HCT116 (cell line): ENCODE results near the gene MXRA8.

Experiments
- CBX3 ChIP-seq: IDR thresholded peaks from 2 replicates; pipeline ENCODE4 v1.6.1; 2012; ENCODE audit warnings: low read depth
- CTCF ChIP-seq, 3 experiments: fragments of 200-600 bp in 1 of 3; sonication (generic) in 1 of 3; IDR thresholded peaks in 2 of 3; conservative IDR thresholded peaks in 1 of 3; 2 replicates each; pipeline ENCODE4 v1.5.1; 2012 to 2017; ENCODE audit warnings: low read depth in 2 of 3, low read length in 2 of 3, antibody characterized with exemption in 1 of 3, borderline replicate concordance in 1 of 3, control low read depth in 1 of 3, mild to moderate bottlenecking in 1 of 3, mixed read lengths in 1 of 3, mixed run types in 1 of 3, moderate library complexity in 1 of 3; ENCODE audit not compliant: insufficient read depth in 1 of 3
- EGR1 ChIP-seq: IDR thresholded peaks from 2 replicates; pipeline ENCODE4 v1.6.1; 2012; ENCODE audit warnings: low read depth
- EZH2 ChIP-seq: fragments of 200-600 bp; sonication (generic); IDR thresholded peaks from 2 replicates; pipeline ENCODE4 v1.6.1; 2017; ENCODE audit warnings: antibody characterized with exemption, mixed run types
- EZH2phosphoT487 ChIP-seq: fragments of 200-600 bp; IDR thresholded peaks from 2 replicates; pipeline ENCODE4 v1.6.1; 2018; ENCODE audit warnings: antibody characterized with exemption, borderline replicate concordance
- MAX ChIP-seq: IDR thresholded peaks from 2 replicates; pipeline ENCODE4 v1.6.1; 2012
- POLR2A ChIP-seq: IDR thresholded peaks from 2 replicates; pipeline ENCODE4 v1.7.0; 2011; ENCODE audit warnings: borderline replicate concordance; ENCODE audit not compliant: insufficient read depth, insufficient read length; ENCODE audit errors: extremely low read depth
- POLR2AphosphoS5 ChIP-seq: IDR thresholded peaks from 2 replicates; pipeline ENCODE4 v1.6.1; 2011; ENCODE audit warnings: mild to moderate bottlenecking, low read depth, low read length, moderate library complexity
- SRF ChIP-seq: IDR thresholded peaks from 2 replicates; pipeline ENCODE4 v1.6.1; 2012; ENCODE audit warnings: low read depth
- YY1 ChIP-seq: IDR thresholded peaks from 2 replicates; pipeline ENCODE4 v1.6.1; 2011; ENCODE audit warnings: low read length, low read depth, moderate library complexity, mild to moderate bottlenecking; ENCODE audit not compliant: insufficient replicate concordance; ENCODE audit errors: extremely low read depth
- ZBTB33 ChIP-seq: IDR thresholded peaks from 2 replicates; pipeline ENCODE4 v1.6.1; 2011; ENCODE audit warnings: mild to moderate bottlenecking, low read length, moderate library complexity; ENCODE audit not compliant: insufficient replicate concordance; ENCODE audit errors: extremely low read depth
- ZNF274 ChIP-seq: fragments of 200-500 bp; sonication (Bioruptor generic); IDR thresholded peaks from 2 replicates; pipeline ENCODE4 v1.6.1; 2014; ENCODE audit warnings: mild to moderate bottlenecking, low read depth, low read length, inconsistent platforms

GRCh38 chr1:1367315-1367714 lies 9.0 kb upstream of the MXRA8 start:
- TF ChIP-seq POLR2A: no peak
- TF ChIP-seq POLR2AphosphoS5: no peak
- no peak for TF ChIP-seq CBX3
- TF ChIP-seq CTCF (IDR thresholded peaks at IDR 0.05 in 2 of 3, conservative IDR thresholded peaks at IDR 0.05 in 1 of 3; ENCODE audit: borderline replicate concordance in 1 of 3, insufficient read depth in 1 of 3, low read depth in 2 of 3, low read length in 2 of 3): no peak
- no peak for TF ChIP-seq EGR1
- no peak for TF ChIP-seq MAX
- TF ChIP-seq ZNF274: no peak
- TF ChIP-seq EZH2: no peak
- TF ChIP-seq YY1: no peak
- TF ChIP-seq EZH2phosphoT487: no peak
- no peak for TF ChIP-seq ZBTB33
- TF ChIP-seq SRF: no peak
